ENCODE measurements around the gene SERGEF.

SERGEF gene

DNA sequence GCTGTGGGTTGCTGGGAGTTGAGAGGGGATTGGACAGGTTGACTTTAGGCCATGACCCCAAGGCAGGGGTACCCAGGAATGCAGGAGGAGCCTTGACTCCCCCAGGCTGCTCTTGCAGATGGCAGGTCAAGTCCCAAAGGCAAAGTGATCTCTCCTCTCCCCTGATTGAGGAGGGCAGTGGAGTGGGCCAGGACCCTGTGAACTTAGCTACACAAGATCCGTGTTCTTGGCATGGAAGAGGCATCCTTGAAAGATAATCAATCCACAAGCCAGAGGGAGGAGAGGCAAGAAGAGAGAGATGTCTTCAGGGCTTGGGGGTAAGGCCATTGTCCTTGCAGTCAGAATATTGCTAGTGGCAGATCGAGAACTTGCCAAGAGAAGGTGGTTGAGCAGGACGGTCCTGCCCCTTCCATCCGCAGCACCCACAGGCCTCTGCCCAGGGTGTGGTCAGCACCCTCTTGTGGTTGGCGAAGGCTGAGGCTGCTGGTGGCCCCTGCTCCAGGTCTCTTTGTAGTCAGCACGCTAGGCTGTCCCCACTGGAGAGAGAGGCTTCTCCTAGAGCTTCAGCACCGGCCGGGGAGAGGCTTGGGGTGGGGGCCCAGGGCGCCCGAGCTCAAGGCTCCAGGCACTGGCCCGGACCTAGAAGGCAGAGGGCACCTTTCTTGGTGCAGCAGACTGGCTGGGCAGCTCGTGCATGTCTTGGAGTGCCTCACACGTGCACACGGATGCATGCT lies 232.8 kb downstream of the SERGEF start:
- DNase-seq, result no peak

GRCh38 chr11:17778956-17779860 lies 233.6 kb downstream of the SERGEF start:
- no peak for DNase-seq

DNA sequence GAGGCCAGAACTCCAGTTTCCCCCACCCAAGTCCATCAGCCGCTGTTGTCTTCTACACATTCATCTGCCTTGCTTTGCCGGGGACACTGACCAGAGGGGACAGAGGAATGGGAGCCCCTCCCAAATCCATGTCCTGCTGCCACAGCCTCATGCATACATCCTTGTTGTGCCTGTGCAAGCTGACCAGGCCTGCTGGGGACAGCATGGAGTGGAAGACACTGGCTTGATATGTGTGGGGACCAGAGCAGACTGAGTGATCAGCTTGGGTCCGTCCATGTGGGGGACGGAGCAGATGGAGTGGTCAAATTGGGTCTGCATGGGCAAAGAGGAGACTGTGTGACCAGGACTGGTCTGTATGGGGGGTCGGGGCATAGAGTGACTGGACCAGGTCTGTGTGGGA lies 234.5 kb downstream of the SERGEF start:
- no peak for DNase-seq

- DNase-seq, result no peak
Measured at GRCh38 chr11:17777738-17778091, 235.1 kb downstream of the SERGEF start.

DNA sequence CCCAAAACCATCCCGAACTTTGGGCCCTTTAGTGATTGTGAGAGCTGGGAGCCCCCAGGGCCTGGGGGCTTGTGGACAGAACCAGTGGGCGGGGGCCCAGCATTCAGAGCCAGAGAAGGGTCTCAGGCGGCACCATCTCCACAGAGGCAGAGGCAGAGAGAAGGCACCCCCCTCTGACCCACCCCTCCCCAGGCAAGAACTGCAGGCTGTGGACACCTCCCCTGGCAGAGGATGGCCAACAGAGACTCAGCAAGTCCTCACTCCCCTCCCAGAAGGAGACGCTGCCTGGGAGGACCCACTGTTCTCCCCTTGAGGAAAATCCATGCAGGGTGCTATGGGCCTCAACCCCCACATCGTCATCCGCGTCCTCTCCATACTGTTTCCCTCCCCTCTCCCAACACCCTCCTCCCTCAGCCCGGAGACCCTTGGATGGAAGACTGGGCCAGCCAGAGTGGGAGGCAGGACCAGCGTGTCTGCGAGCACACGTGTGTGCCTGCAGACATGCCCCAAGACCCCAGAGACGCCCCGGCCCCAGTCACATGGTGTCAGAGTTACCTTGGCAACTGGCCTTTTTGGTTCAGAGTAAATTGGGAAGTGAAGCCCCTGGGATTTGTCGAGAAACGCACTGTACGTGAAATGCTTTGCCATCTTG lies 235.6 kb downstream of the SERGEF start:
- no peak for DNase-seq

DNA sequence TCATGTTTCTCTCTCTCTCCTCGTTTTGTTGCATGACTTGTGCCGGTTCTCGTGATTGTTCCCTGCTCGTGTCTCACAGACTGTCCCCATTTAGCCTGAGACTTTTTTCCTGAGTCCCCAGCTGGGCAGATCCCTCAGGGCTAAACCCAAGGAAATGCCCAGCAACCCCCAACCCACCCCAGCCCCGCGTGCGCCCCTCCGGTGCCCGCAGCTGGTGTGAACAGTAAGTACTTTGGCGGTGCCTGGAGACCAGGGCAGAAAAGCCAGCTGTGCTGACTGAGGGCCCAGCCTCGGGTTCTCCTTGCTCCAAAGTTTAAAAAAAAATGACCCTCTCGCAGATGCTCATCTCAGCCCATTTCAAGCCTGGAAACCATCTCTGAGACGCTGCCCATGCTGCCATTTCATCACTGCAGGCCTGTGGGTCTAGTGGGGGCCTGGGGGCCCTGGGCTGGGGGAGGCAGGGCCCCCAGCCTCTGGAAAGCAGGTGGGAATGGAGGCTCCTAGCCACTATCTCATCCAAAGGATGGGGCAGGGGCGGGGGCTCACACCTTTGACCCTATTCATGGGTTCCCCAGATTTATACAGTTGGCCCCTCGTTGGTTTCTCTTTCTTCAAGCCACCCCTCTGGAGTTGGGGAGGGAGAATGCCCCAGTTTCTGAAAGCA lies 236.5 kb downstream of the SERGEF start:
- no peak for DNase-seq

DNA sequence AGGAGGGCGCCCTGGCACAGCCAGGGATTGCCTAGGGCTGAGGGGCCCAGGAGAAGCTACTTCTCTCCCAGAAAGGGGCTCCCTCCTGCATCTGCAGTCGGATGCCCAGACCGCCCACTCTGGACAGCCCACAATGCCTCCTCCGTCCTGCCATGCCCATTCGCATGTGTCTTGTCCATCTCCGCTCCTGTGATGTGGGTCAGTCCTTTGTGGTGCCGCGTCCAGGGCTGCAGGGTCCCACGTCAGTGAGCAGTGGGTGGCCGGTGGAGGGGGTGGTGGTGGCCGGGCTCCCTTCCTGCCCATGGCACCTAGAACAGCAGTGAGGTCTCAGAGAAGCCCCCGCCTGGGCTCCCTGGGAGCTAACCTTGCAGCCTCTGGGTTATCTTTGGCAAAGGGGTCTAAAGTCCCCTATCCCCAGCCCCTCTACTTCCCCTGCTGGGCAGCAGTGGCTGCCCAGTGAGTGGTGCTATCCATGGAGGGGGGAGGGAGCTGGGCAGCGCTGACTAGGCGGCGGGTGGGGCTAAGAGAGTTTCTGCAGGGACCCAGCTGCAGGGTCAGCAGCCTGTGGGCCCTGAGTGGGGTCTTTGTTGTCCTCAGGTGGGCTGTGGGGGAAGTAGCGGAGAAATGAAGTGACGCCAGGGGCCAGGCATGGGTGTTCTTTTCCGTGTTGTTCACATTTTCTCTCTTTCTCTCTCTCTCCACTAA lies 237.2 kb downstream of the SERGEF start:
- no peak for DNase-seq

GRCh38 chr11:17775035-17775348 lies 237.9 kb downstream of the SERGEF start:
- DNase-seq, result no peak

- no peak for DNase-seq
Measured at GRCh38 chr11:17774232-17775034, 238.4 kb downstream of the SERGEF start.

GRCh38 chr11:17773674-17774073 lies 239.2 kb downstream of the SERGEF start:
- no peak for DNase-seq

GRCh38 chr11:17772704-17773600 lies 239.9 kb downstream of the SERGEF start:
- no peak for DNase-seq

- no peak for DNase-seq
Measured at GRCh38 chr11:17771841-17772401, 240.9 kb downstream of the SERGEF start.

GRCh38 chr11:17771415-17771814 lies 241.4 kb downstream of the SERGEF start:
- no peak for DNase-seq

DNA sequence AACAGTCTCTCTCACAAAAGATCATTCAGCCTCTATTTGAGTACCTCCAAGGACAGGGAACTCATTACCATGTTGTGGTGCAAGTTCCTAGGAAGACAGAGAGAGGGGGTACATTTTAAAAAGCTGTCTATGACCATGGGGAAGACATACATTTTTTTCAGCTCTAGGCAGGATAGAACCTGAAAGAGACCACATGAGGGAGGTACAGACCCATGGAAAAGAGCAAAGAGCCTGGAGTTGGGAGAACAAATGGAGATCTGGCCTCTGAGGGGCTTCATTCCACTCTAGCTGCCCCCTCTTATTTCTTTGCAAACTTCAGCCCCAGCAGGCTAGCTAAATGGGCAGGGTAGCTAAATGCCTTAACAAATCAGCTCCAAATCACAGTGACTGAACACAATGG lies 241.9 kb downstream of the SERGEF start:
- no peak for DNase-seq

DNA sequence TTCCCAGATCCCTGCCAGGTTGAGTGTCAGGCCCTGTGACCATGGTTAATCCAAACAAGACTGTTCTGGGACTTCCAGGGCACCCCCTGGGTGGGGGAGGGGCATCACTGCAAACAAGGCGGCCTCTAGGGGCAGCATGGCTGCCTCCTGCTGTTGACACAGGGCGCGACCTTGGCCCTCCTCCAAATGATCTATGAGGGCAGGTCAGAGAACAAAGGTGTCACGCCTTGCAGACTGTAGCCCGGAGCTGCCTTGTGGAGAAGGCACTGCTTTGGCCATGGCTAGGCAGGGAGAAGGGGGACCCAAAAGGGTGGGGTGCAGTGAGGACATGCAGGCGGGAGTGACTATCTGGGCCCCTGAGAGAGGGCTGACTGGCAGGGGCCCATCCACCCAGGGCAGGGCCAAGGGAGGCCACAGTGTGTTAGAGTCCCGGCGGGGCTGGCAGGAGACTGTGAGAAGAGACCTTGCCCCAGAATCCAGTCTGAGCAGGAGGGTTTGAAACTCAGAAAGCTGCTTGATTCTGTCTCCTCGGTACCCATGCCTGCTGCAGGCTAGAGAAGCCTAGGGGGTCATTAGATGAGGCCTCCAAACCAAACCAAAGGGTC lies 242.7 kb downstream of the SERGEF start:
- DNase-seq, result no peak

GRCh38 chr11:17769218-17769617 lies 243.6 kb downstream of the SERGEF start:
- DNase-seq, result no peak

- DNase-seq, result peak; percentile 13
Measured at GRCh38 chr11:17768547-17768946, 244.3 kb downstream of the SERGEF start.

DNA sequence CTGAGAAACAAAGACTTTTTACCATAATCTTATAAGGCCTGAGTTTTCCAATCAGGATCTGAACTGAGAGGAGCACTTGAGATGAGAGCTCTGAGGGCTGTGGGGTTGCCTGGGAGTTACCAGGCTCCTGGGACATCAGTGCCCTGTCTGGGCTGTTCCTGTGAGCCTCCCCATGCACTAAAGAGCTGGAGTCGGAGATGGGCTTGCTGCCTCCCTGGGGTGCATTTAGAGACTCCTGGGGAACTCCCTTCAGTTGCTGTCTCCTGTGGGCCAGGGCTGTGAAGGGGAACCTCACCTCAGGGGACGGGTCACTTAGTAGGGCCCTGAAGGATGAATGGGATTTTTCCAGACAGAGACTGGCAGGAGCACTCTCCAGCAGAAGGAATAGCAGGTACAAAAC lies 244.9 kb downstream of the SERGEF start:
- DNase-seq, result peak; percentile 6

GRCh38 chr11:17767301-17767885 lies 245.5 kb downstream of the SERGEF start:
- DNase-seq, result peak; percentile 13

DNA sequence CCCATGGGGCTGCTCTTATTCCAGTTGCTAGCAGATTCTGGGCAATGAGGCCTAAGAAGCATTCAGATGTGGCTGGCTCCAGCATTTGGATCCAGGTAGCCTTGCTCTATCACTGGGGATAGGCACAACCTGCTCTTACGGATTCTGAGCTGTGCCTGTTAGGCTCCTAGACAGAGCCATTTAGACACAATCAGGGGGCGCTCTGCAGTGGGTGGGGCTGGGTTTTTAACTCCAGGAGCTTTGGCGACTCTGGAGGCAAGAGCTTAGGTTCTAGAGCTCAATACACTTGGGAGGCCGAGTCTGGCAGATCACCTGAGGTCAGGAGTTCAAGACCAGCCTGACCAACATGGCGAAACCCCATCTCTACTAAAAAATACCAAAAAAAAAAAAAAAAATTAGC lies 246.3 kb downstream of the SERGEF start:
- no peak for DNase-seq
